PC-3 (cell line): ENCODE results near the gene PDGFD. TPM values are rescaled to one million over a fixed set of nuclear protein-coding genes. Genes with fewer than 3 reads are reported as not detected.

Source experiments
- ATAC-seq: fragments of 200-7000 bp; cut with Tn5 transposase; 2 replicates; pipeline ENCODE4 v1.9.1; 2020; ENCODE audit warnings: mild to moderate bottlenecking, moderate library complexity
- BruUV-seq: library from RNA; stranded (reverse); fragments of 400-500 nt; replicated peaks from 2 replicates; lab custom pipeline; 2021; lab: Mats Ljungman, UMichigan
- CTCF ChIA-PET: fragments of 300-600 bp; sonication (Branson Sonifier 250); formaldehyde crosslinking; loops from one replicate; lab custom pipeline; 2022; ENCODE audit warnings: antibody characterized with exemption; lab: Charles Lee
- POLR2A ChIA-PET: fragments of 300-600 bp; sonication (Branson Sonifier 250); formaldehyde crosslinking; loops from one replicate; lab custom pipeline; 2022; ENCODE audit warnings: antibody characterized with exemption; ENCODE audit not compliant: unreplicated experiment; lab: Charles Lee
- DNase-seq: peaks from one replicate; pipeline ENCODE4 v3.0.0-alpha.2; 2015
- H2AFZ ChIP-seq: fragments of 300-600 bp; sonication (generic); 2 replicates; pipeline ENCODE4 v1.6.0; 2016; ENCODE audit warnings: antibody characterized with exemption, low read length
- H3F3A ChIP-seq: fragments of 300-600 bp; sonication (generic); one replicate; pipeline ENCODE4 v1.6.0; 2017; ENCODE audit warnings: antibody characterized with exemption, low read length, control low read depth, mild to moderate bottlenecking; ENCODE audit not compliant: unreplicated experiment
- H3K27ac ChIP-seq: fragments of 300-600 bp; sonication (generic); 2 replicates; pipeline ENCODE4 v1.5.1; 2016; ENCODE audit warnings: mild to moderate bottlenecking, low read length
- H3K27me3 ChIP-seq: fragments of 300-600 bp; sonication (generic); 2 replicates; pipeline ENCODE4 v1.6.1; 2016; ENCODE audit warnings: low read length, mixed read lengths
- H3K36me3 ChIP-seq: fragments of 300-600 bp; sonication (generic); 2 replicates; pipeline ENCODE4 v1.6.1; 2016; ENCODE audit warnings: low read depth, mixed run types, low read length, mixed read lengths
- H3K4me1 ChIP-seq: fragments of 300-600 bp; sonication (generic); 2 replicates; pipeline ENCODE4 v1.5.1; 2016; ENCODE audit warnings: low read length; ENCODE audit not compliant: insufficient read depth
- H3K4me2 ChIP-seq: fragments of 300-600 bp; sonication (generic); 2 replicates; pipeline ENCODE4 v1.6.0; 2016; ENCODE audit warnings: low read length
- H3K4me3 ChIP-seq: fragments of 300-600 bp; sonication (generic); 2 replicates; pipeline ENCODE4 v1.5.1; 2016; ENCODE audit warnings: mild to moderate bottlenecking, low read length, mixed read lengths
- H3K79me2 ChIP-seq: fragments of 300-600 bp; sonication (generic); 2 replicates; pipeline ENCODE4 v1.6.1; 2017; ENCODE audit warnings: low read length, mixed read lengths
- H3K9ac ChIP-seq: fragments of 300-600 bp; sonication (generic); 2 replicates; pipeline ENCODE4 v1.6.0; 2016; ENCODE audit warnings: mild to moderate bottlenecking, low read length
- H3K9me2 ChIP-seq: fragments of 300-600 bp; sonication (generic); replicated peaks from 2 replicates; pipeline ENCODE4 v1.6.1; 2016; ENCODE audit warnings: mixed run types, low read length, mixed read lengths
- H3K9me3 ChIP-seq: fragments of 300-600 bp; sonication (generic); 2 replicates; pipeline ENCODE4 v1.6.1; 2016; ENCODE audit warnings: low read length, mixed read lengths
- H4K20me1 ChIP-seq: fragments of 300-600 bp; sonication (generic); 2 replicates; pipeline ENCODE4 v1.6.1; 2016; ENCODE audit warnings: low read length, mixed read lengths
- EZH2 ChIP-seq: fragments of 300-600 bp; sonication (generic); IDR thresholded peaks from one replicate; pipeline ENCODE4 v1.6.1; 2017; ENCODE audit warnings: antibody characterized with exemption, mild to moderate bottlenecking, low read length; ENCODE audit not compliant: unreplicated experiment
- EZH2phosphoT487 ChIP-seq: fragments of 300-600 bp; sonication (generic); IDR thresholded peaks from 2 replicates; pipeline ENCODE4 v1.6.1; 2018; ENCODE audit warnings: mild to moderate bottlenecking, antibody characterized with exemption, low read length, borderline replicate concordance
- intact Hi-C: fragments of 100-400 bp; cut with micrococcal nuclease; formaldehyde crosslinking; loops from 2 replicates; pipeline ENCODE4 v1.9.0; 2023
- total RNA-seq: library from RNA; depleted of rRNA; stranded (reverse); fragments of >200 nt; gene quantifications from 2 replicates; pipeline ENCODE4 v1.2.3, GENCODE V29; 2014
- TF ChIP-seq, protein P1 (sequence below): fragments of 300-600 bp; sonication (generic); conservative IDR thresholded peaks from 2 replicates; pipeline ENCODE4 v1.5.1; 2017; ENCODE audit warnings: antibody characterized with exemption, low read depth, mild to moderate bottlenecking, low read length

The PDGFD gene
- total RNA-seq, 1 experiment from 2014 or later, result 5.0 TPM

DNA sequence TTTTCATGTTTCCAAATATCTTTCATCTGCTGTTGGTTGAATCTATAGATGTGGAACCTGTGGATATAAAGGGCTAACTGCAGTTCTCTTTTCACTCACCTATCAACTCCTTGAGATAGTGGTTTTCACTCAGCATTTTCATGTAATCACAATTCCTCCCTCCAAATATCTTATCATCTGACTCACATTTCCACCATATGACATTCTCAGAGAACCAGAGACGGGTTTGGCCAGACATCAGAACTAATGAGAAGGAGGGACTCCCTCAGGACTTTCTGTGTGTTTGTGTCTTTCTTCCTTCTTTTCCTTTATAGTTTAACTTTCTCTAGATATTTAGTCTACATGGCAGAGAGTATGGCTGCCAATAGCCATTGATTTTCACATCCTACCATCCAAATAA, 262.3 kb downstream of the PDGFD start:
- no peaks in the 10 kb centered on the region for H3K4me1 ChIP-seq
- H3K36me3 ChIP-seq, result no peaks in the 10 kb centered on the region
- no peak overlapping the region for H3K9ac ChIP-seq
- no peak overlapping the region for H3K4me2 ChIP-seq
- no peak overlapping the region for H3K27ac ChIP-seq
- no TSS peak for BruUV-seq
- ATAC-seq, result no peak
- POLR2A ChIA-PET, result no interaction called here
- no peaks in the 10 kb centered on the region for H3K9me2 ChIP-seq
- no peak overlapping the region for H3K4me3 ChIP-seq
- intact Hi-C loops, result no loop called here
- CTCF ChIA-PET, result no interaction called here
- no peak for DNase-seq
- H3K9me3 ChIP-seq, result no peaks in the 10 kb centered on the region
- H3F3A ChIP-seq, result no peaks in the 10 kb centered on the region
- H4K20me1 ChIP-seq, result no peaks in the 10 kb centered on the region
- no peaks in the 10 kb centered on the region for H3K79me2 ChIP-seq
- H2AFZ ChIP-seq, result no peak overlapping the region
- H3K27me3 ChIP-seq, result no peaks in the 10 kb centered on the region
- TF ChIP-seq EZH2phosphoT487, result no peak

- TF ChIP-seq EZH2 (no peak), EZH2phosphoT487 (no peak)
- TF ChIP-seq, protein P1, sequence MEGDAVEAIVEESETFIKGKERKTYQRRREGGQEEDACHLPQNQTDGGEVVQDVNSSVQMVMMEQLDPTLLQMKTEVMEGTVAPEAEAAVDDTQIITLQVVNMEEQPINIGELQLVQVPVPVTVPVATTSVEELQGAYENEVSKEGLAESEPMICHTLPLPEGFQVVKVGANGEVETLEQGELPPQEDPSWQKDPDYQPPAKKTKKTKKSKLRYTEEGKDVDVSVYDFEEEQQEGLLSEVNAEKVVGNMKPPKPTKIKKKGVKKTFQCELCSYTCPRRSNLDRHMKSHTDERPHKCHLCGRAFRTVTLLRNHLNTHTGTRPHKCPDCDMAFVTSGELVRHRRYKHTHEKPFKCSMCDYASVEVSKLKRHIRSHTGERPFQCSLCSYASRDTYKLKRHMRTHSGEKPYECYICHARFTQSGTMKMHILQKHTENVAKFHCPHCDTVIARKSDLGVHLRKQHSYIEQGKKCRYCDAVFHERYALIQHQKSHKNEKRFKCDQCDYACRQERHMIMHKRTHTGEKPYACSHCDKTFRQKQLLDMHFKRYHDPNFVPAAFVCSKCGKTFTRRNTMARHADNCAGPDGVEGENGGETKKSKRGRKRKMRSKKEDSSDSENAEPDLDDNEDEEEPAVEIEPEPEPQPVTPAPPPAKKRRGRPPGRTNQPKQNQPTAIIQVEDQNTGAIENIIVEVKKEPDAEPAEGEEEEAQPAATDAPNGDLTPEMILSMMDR, result no peak
- Histone ChIP-seq H3K4me2 (no peak overlapping the region), H3K4me3 (no peak overlapping the region), H3K27ac (no peak overlapping the region), H3K27me3 (no peaks in the 10 kb centered on the region), H3K9me2 (no peaks in the 10 kb centered on the region), H3K36me3 (no peaks in the 10 kb centered on the region), H3K9ac (no peak overlapping the region), H3K79me2 (no peaks in the 10 kb centered on the region), H3F3A (no peaks in the 10 kb centered on the region), H4K20me1 (no peaks in the 10 kb centered on the region), H3K9me3 (no peaks in the 10 kb centered on the region), H2AFZ (no peak overlapping the region), H3K4me1 (no peaks in the 10 kb centered on the region)
- POLR2A ChIA-PET, result no interaction called here
- no TSS peak for BruUV-seq
- intact Hi-C loops, result no loop called here
- CTCF ChIA-PET, result no interaction called here
- ATAC-seq, result no peak
- DNase-seq, result no peak
These were observed 265.2 kb downstream of the PDGFD start for GRCh38 chr11:103898577-103899336.

- H3F3A ChIP-seq, result no peaks in the 10 kb centered on the region
- H3K4me2 ChIP-seq, result no peak overlapping the region
- H3K4me3 ChIP-seq, result no peak overlapping the region
- H3K27me3 ChIP-seq, result no peaks in the 10 kb centered on the region
- no peaks in the 10 kb centered on the region for H3K9me2 ChIP-seq
- H3K79me2 ChIP-seq, result no peaks in the 10 kb centered on the region
- BruUV-seq, result no TSS peak
- H3K9ac ChIP-seq, result no peak overlapping the region
- no peaks in the 10 kb centered on the region for H3K36me3 ChIP-seq
- no peaks in the 10 kb centered on the region for H4K20me1 ChIP-seq
- no peak overlapping the region for H2AFZ ChIP-seq
- ChIA-PET CTCF (no interaction called here), POLR2A (no interaction called here)
- no peaks in the 10 kb centered on the region for H3K4me1 ChIP-seq
- no peak for DNase-seq
- ATAC-seq, result no peak
- H3K27ac ChIP-seq, result no peak overlapping the region
- intact Hi-C loops, result no loop called here
- TF ChIP-seq EZH2phosphoT487 (no peak), EZH2 (no peak)
- TF ChIP-seq, protein P1, result no peak
- no peaks in the 10 kb centered on the region for H3K9me3 ChIP-seq
These were observed 265.9 kb downstream of the PDGFD start for GRCh38 chr11:103898065-103898464.
